ENCODE data around the gene ARHGEF1. TPM values are rescaled to one million over a fixed set of nuclear protein-coding genes. Genes with fewer than 3 reads are reported as not detected.

ARHGEF1 gene, protein sequence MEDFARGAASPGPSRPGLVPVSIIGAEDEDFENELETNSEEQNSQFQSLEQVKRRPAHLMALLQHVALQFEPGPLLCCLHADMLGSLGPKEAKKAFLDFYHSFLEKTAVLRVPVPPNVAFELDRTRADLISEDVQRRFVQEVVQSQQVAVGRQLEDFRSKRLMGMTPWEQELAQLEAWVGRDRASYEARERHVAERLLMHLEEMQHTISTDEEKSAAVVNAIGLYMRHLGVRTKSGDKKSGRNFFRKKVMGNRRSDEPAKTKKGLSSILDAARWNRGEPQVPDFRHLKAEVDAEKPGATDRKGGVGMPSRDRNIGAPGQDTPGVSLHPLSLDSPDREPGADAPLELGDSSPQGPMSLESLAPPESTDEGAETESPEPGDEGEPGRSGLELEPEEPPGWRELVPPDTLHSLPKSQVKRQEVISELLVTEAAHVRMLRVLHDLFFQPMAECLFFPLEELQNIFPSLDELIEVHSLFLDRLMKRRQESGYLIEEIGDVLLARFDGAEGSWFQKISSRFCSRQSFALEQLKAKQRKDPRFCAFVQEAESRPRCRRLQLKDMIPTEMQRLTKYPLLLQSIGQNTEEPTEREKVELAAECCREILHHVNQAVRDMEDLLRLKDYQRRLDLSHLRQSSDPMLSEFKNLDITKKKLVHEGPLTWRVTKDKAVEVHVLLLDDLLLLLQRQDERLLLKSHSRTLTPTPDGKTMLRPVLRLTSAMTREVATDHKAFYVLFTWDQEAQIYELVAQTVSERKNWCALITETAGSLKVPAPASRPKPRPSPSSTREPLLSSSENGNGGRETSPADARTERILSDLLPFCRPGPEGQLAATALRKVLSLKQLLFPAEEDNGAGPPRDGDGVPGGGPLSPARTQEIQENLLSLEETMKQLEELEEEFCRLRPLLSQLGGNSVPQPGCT
- total RNA-seq, result 120 TPM

DNA sequence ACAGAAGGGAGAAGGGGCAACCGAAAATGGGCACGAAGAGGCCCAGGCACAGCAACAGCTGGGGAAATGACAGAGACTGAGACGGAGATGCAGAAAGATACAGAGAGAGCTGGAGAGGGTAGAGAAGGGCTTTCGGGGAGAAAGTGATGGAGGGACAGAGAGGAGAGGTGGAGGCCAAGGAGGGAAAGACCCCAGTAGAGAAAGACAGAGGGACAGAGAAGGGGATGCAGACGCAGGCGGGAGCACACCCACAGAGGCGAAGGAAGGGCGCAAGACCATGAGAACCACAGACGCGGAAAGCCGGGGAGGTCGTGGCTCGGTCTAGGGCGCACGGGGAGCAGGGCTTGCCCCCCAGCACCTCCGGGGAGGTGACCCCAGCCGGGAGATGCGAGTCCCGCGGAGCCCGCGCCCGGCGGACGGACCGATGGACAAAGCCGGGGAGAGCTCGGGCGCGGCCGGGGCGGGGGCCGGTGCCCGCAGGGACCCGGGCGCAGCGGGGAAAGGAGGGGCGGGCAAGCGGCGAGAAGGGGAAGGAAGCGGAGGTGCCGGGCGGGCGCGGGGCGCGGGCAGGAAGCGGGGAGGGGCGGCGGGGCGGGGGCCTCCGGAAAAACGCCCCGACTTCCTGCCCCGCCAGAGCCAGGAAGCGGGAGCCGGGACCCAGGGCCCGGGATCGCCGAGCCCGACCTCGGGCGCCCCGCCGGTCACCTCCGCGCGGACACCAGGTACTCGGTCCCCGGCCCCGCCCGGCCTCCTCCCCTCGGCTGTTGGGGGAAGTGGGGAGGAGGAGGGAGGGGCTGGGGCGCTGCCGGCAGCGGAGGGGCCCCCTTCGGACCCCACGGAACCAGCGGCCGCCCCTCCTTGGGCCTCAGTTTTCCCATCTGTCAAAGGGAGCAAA, at the start of gene ARHGEF1:
TSS of gene ARHGEF1 (plus strand) at position 617 of the 895 bp plus-strand sequence. CDS start 4,899 bp downstream, outside the sequence.
- no peak for DNase-seq (ENCODE audit: low spot score)

DNA sequence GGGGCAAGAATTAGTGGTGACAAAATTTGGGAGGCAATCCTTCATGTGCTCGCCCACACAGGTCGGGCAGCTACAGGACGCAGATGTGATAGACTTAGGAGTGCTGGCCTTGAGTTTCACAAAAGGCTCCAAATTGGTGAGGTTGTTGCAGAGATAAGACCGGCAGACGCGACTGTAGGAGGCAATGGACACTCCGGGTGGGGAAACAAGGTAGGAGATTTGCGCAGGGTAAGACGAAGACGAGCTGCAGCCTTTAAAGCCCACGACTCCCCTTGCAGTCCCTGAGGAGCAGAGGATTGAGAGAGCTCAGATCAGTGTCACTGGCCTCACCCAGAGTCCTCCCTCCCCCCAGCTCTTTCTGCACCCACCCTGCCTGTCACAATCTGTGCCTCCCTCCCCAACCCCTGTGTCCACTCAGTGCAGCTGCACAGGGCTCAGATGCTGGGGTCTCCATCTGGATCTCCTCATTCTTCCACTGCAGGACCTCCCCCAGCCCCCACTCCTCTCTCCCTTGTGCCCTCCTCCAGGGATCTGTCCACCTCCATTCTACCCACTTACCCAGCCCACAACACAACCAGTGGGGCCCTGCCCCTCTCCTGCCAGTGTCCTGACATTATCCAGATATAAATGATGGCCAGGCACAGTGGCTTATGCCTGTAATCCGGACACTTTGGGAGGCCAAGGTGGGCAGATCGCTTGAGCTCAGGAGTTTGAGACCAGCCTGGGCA, 44.8 kb upstream of the ARHGEF1 start:
- no peak for DNase-seq (ENCODE audit: low spot score)

DNA sequence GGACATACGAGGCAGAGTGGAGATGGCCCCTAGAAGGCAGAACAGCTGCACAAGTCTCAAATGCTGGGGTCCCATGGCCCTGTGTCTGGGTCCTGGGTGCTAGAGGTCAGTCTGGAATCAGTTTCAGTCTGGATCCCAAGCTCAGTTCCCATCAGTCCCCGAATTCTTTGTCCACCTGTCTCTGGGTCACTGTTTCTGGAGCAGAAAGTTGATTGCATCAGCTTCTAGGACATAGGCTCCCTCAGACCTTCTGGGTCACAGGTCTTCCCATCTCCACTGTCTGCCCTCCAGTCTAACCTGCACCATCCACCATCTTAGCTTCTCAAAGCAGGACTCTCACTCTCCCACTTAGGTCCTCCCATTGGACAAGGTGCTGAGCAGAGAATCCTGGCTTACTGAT, 43.8 kb upstream of the ARHGEF1 start:
- DNase-seq (ENCODE audit: low spot score), result no peak

DNA sequence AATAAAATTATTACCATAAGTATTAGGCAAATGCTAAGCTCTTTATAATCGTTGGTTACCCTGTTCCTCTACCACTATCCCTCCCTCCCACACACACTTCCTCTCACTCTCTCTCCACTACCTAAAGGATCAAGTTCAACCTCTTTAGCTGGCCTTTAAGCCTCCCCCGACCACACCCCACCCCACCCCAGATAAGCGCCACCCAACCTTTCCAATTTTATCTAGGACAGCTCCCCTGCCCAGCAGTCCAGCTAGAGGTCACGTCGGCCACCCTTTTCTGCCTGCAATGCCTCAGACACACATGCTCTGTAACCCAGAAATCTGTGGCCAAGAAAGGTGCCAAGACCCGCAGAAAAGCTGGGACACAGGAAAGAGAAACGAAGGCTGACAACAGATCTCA, 39.6 kb upstream of the ARHGEF1 start:
- no peak for DNase-seq (ENCODE audit: low spot score)

DNA sequence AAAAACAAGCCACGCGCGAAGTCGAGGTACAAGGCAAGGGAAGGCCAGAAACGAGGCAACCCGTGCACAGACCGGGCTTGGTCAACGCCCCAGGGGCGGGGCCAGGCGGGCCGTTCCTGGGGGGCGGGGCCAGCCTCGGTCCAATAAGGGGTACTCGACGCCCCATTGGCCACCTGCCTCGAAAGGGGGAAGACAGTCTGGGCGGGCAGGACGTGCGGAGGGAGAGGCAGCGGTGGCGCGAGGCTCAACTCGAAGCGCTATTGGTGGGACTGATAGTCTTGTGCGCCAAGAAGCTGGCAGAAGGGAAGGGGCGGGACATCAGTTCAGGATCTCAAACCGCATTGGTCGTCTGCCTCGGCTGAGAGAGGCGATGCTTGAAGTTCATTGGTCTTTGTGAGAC, 38.4 kb upstream of the ARHGEF1 start, which contains the start of gene LYPD4:
TSS of gene LYPD4 (minus strand) at position 83 of the 400 bp plus-strand sequence. CDS start 5,398 bp downstream, outside the sequence.
- no peak for DNase-seq (ENCODE audit: low spot score)

DNA sequence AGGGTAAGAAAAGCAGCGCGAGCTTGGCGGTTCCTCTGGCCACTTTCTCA, 38.2 kb upstream of the ARHGEF1 start, which contains the start of gene DMRTC2:
TSS of gene DMRTC2 (plus strand) at position 42 of the 50 bp plus-strand sequence. CDS start 2,387 bp downstream, outside the sequence.
- no peak for DNase-seq (ENCODE audit: low spot score)

DNA sequence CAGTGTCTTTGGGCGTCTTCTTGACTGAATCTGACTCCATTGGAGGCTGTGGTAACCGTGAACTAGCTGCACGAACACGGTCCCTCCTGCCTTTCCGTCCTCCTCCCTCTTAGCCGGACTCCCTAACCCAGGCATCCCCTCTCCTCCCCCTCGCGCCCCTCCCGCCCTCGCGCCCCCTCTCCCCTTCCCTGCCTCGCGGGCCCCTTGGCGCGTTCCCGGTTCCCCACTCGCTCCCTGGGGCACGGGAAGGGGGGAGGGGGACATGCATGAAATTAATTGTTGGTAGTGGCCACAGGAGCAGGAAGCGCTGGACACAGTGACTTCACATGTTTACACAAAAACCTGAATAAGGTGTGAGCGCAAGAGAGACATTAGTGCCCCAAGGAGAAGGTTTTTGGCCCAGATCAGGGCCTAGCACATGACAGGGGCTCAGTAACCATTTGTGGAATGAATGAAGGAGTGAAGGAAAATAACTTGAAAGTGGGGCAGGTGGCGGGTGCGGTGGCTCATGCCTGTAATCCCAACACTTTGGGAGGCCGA, 37.9 kb upstream of the ARHGEF1 start:
- DNase-seq (ENCODE audit: low spot score), result no peak

DNA sequence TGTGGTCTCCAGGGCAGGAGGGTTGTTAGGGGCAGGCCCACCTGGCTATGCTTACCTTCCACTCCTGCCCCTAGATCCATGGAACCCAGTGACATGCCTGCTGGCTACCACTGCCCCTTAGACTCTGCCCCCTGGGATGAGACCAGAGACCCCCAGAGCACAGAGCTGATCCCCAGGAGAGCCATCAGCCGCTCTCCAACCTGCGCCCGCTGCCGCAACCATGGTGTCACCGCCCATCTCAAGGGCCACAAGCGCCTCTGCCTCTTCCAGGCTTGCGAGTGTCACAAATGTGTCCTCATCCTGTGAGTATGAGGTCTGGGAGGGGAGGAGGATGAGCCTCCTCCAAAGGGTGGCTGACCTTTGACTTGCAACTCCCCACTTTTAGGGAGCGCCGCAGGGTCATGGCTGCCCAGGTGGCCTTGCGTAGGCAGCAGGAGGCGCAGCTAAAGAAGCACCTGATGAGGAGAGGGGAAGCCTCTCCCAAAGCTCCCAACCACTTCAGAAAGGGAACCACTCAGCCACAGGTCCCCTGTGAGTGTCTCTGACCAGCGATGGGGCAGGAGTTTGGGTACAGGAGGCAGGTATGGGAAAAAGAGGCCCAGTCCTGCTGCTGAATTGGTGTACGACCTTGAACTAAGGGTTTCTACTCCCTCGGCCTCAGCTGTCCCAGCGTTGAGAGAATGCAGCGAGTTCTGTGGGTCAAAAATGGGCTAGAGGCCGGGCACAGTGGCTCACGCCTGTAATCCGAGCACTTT, 35.5 kb upstream of the ARHGEF1 start:
- no peak for DNase-seq (ENCODE audit: low spot score)

DNA sequence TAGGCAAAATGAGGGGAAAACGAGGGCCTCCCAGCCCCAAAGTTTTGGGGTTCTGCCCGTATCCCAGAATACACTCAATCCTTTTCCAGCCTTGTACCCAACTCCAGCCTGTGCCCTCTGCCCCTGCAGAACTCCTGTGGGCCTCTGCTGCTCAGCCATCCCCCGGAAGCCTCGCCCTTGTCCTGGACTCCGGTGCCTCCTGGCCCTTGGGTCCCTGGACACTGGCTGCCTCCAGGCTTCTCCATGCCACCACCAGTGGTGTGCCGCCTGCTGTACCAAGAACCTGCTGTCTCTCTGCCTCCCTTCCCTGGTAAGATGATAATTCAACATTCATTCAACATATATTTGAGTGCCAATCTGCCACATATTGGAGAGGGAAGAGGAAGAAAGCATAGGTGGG, 34.3 kb upstream of the ARHGEF1 start:
- DNase-seq (ENCODE audit: low spot score), result no peak

DNA sequence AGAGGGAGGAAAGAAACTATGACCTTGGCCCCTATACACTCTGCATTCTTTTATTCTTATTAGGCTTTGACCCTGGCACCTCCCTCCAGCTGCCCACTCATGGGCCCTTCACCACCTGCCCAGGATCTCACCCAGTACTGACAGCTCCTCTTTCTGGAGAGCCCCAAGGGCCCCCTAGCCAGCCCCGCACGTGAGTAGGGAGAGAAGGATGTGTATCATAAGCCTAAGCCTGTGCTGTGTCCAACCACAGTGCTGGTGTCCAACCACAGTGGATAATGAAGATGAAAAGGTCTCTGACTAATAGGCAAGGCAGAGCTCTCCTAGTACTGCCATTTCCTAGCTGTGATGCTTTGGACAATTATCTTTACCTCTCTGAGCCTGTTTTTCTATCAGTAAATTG, 33.9 kb upstream of the ARHGEF1 start:
- no peak for DNase-seq (ENCODE audit: low spot score)

DNA sequence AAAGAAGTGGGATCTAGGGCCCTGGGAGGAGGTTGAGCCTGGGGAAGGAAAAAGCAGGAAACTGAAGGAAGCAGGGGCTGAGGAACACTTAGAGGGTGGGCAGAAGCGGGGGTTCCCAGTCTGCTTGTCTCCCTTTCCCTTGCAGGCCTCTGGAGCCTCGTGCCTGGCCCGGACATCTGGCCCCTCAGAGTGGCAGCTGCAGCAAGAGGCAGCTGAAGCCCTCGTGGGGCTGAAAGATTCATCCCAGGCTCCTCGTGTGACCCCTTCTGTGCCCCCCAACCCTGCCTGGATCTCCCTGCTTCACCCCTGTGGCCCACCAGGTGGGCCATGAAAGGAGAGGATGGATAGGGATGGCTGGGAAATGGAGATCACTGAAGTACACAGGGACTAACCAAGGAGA, 32.6 kb upstream of the ARHGEF1 start:
- DNase-seq (ENCODE audit: low spot score), result no peak

DNA sequence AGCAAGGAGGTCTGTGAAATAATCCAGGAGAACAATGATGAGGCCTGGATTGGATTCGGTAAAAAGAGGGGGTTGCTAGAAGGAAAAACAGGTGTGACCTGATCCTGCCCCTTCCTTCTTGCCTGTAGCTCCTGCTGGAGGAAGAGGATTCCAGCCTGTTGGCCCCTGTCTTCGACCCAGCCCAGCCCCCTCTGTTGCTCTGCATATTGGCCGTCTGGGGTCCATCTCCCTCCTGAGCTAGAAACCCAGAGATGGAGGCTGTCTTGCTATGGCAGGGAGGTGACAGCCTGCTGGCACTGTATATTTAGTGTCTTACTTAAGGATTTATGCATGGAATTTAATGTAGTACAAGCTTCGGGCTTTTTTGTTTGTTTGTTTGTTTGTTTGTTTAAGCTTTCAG, 31.5 kb upstream of the ARHGEF1 start:
- no peak for DNase-seq (ENCODE audit: low spot score)

DNA sequence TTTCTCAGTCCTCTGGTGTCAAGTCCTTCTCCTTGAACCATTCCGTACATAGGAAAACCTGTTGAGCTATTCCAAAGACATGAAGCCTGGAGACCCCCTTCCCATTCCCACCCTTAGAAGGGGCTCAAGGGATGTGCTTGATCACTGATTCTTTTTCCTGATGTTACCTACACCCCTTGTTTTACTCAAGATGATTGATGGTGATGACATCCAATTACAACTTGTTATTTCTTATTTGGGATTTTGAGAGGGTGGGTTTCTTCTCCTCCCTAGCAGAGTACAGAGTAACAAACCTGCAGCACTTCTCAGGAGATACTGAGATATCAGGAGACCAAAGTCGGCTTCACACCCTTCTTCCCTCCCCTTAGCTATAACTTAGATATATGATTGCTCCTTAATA, 29.6 kb upstream of the ARHGEF1 start:
- no peak for DNase-seq (ENCODE audit: low spot score)

DNA sequence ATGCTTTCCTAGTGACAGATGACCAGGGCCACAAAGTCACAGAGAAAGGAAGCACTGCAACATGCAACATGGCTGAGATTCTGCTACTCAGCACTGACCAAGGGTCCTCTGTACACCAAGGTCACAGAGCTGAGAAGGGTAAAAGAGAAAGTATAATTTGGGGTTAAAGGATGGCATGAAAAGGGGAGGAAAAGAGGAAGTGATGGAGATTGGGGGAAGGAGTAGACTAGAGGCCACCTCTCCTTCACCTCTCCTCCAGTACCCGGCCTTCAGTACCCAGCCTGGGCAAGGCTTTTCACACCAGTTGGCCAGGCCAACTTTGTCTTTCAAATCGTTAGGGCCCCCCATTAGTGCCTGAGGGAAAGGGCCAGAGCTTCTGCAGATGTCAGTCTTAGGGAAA, 29.2 kb upstream of the ARHGEF1 start:
- no peak for DNase-seq (ENCODE audit: low spot score)

DNA sequence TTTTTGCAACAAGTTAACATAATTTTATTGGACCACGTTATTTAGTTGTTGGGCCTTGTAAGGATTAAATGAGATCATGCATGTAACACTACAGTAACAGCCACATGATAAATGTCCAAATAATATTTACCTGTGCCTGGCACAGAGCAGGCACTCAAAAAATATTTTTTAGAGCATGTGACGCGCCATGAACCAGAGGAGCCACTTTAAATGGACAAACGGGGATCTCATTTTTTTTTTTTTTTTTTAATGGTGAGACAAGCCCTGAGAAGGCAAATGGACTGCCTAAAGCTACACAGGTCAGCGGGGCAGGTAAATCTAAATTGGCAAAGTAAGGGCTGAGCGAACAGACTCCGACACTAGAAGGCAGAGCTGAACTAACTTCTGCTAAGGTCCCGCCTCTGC, 23.8 kb upstream of the ARHGEF1 start:
- no peak for DNase-seq (ENCODE audit: low spot score)

DNA sequence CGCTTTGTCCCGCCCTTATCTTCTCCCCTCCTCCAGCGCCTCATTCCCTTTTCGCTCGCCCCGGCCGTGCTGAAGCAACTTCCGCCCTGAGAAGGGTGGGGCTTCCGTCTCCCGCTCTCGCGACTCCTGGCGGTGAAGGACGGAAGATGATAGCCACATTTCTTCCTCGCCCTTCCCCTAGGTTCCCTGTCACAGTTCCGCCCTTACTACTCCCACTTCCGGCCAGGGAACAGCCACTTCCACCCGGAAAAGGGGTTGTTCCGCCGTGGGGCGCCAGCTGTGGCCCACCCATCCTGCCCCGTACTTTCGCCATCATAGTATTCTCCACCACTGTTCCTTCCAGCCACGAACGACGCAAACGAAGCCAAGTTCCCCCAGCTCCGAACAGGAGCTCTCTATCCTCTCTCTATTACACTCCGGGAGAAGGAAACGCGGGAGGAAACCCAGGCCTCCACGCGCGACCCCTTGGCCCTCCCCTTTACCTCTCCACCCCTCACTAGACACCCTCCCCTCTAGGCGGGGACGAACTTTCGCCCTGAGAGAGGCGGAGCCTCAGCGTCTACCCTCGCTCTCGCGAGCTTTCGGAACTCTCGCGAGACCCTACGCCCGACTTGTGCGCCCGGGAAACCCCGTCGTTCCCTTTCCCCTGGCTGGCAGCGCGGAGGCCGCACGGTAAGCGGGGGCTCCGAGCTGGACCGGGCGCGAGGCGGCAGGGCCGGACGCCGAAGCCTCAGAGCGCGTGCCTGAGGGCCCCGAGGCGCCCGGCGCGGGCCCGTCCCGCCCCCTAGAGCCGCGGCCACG, 23.2 kb upstream of the ARHGEF1 start, which contains the start of gene RPS19:
TSS of gene RPS19 (plus strand) at position 638 of the 801 bp plus-strand sequence. CDS start 520 bp downstream, outside the sequence.
- DNase-seq (ENCODE audit: low spot score), result peak; percentile 99

DNA sequence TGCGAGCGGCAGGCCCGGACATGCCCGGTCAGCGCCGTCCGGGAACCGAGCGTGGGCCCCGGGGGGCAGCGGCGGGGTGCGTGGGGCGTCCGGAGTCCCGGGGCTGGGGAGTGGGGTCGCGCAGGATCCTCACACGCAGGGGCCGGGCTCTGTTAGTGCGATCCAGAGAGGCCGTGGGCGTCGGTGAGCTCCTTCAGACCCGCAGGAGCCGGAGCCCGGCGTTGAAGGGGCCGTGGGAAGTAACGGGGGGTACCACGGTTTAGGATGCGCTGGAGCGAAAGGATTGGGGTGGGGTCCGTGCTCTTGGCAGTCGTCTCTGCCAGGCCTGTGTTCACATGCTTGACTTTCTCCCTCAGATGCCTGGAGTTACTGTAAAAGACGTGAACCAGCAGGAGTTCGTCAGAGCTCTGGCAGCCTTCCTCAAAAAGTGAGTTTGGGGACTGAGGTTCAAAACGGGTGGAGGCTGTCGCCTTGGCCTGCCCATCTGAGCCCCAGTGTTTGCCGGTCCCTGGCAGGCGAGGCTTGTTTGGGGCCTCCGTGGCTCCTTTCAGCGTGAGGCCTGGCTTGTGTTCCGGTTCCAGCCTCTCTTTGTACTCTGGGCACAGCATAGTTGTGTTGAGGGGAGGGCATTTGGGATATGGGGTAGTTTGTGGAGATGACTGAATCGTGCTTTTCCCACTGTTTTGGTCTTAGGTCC, 22.4 kb upstream of the ARHGEF1 start:
- no peak for DNase-seq (ENCODE audit: low spot score)

DNA sequence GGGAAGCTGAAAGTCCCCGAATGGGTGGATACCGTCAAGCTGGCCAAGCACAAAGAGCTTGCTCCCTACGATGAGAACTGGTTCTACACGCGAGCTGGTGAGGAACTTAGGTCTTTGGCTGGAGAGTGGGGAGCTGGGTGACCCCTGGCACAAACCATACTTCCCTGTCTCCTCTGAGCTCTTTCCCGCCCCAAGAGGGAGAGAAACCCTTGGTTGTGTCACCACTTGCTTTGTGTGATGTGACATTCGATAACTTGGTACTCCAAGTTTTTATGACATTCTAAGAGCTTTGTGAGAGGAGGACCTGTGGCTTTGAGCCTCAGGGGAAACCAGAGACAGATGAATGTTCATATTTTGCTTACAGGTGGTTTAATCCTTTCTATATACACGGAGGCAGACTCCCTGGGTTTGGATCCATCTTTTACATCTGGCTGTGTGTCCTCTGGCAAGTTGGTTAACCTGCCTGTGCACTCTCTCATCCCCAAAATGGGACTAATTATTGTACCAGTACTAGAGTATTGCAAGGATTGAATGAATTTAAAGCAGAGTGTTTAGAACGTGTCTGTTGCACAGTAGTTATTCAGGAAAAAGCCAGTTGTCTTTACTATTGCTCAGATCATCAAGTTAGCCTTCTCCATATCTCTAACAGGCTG, 21.7 kb upstream of the ARHGEF1 start:
- DNase-seq (ENCODE audit: low spot score), result no peak
